ENCODE measurements around the gene FBXO8. TPM values are rescaled to one million over a fixed set of nuclear protein-coding genes. Genes with fewer than 3 reads are reported as not detected.

FBXO8 gene
- total RNA-seq, 1 donor from 2014 or later = 28.3 TPM

DNA sequence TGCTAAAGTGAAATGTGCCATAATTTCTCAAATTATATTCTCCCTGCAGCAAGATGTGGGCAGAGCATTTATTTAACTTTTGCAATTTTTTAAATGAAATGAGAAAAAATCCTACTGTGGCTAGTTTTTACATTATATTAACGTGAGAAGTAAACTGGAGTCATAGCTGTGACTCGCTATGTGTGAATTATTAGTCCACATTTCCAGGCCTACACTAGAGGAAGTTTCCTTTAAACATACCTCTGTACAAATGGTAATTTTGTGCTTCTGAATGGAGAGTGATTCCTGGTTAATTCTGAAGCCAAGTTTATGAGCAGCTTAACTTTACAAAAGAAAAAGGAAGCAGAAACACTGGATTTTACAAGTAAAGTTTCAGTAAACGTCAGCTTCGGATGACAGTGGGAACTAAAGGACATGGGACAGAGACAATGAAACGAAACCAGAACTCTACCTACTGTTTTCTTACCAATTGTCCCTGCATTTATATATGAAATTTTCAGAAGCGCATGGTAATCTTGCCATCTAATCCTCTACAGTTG lies 72.4 kb downstream of the FBXO8 start:
- DNase-seq (ENCODE audit: low spot score) = no peak

DNA sequence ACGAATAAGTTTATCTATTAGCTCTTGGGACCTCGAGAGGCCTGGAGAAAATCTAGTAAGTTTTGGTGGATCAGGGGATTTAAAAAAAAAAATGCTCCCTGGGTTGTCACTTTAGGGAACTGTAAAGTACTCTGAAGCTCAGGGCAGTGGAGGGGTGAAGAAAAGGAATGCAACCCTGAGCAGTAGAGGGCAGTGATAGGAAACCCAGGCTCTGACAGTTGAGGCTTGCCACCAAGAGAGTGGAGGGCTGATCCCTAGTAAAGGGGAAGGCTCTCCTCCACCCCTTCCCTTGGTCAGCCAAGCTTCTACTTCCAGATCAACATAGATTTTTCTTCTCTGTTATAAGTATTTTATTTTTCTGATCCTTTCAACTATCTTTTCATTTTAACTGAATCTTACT lies 73.1 kb downstream of the FBXO8 start:
- DNase-seq (ENCODE audit: low spot score) = no peak

- no peak for DNase-seq (ENCODE audit: low spot score)
Measured at GRCh38 chr4:174209341-174209740, 74.1 kb downstream of the FBXO8 start.

DNA sequence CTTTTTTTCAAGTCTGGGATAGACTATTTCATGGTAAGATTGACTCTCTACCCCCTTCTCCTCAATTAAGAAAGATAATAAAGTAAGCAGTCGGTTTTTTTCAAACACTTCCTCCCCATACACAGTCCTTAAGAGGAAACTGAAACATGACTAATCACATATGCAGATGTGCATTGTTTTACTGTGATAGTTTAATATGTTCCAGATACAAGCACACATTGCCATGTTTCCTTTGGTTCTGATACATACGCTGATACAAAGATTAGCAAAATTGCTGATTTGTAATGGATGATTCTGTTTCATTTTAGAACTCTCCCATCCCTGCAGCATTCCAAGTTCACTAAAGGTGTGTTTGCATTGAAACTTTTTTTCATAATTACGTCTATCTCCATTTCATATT lies 76.1 kb downstream of the FBXO8 start:
- no peak for DNase-seq (ENCODE audit: low spot score)

GRCh38 chr4:174204164-174204831 lies 79.2 kb downstream of the FBXO8 start:
- no peak for DNase-seq (ENCODE audit: low spot score)

- DNase-seq (ENCODE audit: low spot score) = no peak
Measured at GRCh38 chr4:174201871-174202270, 81.6 kb downstream of the FBXO8 start.

DNA sequence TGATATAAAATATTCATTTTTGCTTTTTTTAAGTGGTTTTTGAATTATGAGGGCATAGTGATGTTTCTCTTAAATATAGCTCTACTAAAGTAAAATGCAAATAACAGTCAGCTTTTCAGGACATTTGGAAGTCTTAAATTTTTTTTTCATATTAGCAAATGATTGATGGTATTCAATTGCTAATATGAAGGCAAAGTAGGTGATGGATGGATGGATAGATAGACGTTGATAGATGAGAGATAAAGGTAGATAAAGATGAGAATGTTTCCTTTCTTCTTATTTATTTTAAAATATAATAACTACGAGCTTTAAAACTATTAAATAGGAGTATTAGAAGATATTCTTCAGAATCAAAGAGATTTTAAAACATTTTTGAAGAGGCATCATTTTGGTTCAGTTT lies 83.7 kb downstream of the FBXO8 start:
- DNase-seq (ENCODE audit: low spot score) = no peak

DNA sequence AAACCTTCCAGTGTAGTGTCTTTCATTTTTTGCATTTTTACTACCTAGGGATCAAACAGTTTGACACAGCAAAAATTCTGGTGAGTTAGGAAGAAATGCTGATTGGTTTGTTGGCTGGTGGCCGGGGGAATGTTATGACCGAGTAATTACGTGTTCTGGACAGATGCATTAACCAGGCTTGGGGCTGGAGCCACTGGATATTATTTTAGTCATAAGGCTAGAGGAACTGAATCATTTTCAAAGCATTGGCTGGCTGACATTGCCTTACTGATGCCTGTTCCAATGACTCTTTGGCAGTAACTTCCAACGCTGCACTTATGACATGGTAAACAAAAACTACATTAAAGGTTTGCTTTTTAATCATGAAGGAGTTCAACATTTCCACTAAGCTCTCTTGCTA lies 84.6 kb downstream of the FBXO8 start:
- no peak for DNase-seq (ENCODE audit: low spot score)

- DNase-seq (ENCODE audit: low spot score) = no peak
Measured at GRCh38 chr4:174198396-174198795, 85.1 kb downstream of the FBXO8 start.

- DNase-seq (ENCODE audit: low spot score) = no peak
Measured at GRCh38 chr4:174193438-174194374, 89.8 kb downstream of the FBXO8 start.

DNA sequence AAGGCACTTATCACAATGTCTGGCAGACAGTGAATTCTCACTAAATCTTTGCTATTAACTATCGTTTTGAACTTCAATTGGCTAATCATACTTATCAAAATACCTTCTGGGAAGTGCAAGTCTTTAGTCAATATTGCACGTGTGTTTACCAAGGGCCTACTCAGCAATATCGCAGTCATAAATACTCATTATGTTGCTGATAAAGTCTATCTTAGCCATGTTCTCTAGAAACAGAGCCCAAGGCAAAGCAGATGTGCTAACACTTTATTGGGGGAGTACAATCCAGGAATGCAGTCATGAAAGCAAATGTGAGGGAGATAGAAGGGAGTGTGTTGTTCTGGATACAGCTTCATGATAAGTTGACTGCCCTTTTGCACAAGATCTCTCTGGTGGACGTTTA lies 90.5 kb downstream of the FBXO8 start:
- no peak for DNase-seq (ENCODE audit: low spot score)

DNA sequence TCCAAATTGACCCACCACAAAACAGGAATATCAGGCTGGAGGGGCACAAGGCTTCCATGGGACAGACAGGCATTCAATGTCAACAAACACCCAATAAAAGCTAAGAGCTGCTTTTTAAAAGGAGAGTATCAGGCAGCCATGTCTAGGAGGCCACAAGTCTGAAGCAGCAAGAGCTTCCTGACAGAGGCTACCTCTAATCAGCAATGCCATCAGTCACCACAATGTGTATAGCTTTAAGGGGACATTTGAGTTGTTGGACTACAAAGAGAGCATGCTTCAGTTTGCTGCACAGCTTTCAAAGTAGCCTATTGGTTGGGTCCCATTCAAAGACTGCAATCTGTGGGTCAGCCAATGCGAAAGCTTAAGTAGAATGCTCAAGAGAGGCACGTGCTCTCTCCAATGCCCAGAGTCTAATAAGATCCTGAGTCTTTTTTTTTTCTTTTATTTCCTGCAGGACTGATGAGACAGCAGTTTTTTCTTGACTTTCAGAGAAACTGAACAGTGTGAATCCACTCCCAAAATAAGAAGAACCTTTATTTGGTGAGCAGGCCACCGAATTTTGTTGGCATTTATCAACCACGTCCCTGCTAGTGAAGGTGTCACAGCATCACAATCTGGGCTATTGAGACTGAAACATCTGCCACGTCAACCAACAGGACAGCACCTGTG lies 92.5 kb downstream of the FBXO8 start:
- DNase-seq (ENCODE audit: low spot score) = no peak

DNA sequence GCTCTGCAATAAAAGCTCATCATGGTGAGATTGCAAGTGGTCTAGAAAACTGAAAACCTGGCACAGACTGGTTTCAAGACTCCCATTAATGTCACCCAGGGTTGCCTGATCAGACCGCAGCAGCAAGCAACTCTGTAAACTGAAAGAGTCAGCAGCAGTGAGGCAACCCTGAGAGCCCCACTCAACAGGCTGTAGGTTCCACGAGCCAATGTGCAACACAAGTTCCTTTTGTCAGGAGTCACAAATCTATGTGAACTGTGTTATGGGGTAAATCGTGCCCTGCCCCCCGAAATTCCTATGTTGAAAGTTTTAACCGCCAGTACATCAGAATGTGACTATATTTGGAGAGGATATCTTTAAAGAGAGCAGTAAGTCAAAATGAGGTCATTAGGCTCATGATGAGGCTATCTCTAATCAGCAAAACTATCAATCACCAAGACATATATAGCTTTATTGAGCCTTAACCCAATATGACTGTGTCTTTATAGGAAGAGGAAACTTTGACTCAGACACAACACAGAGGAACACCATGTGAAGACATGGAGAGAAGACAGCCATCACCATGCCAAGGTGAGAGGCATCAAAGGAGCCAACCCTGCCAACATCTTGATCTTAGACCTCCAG lies 94.0 kb downstream of the FBXO8 start:
- no peak for DNase-seq (ENCODE audit: low spot score)

Other genes starting within 250 kb of the FBXO8 start
- gene CEP44, start 244 bp upstream of the FBXO8 start, total RNA-seq = 18.3 TPM
- 527 TPM for gene HPGD, start 238.8 kb upstream of the FBXO8 start, total RNA-seq